Stimulated activated CD8-positive, alpha-beta memory T cell treated with anti-CD3 and anti-CD28 coated beads, Interleukin-15, amount 100 ng/mL, for 1 hour (primary cell): ENCODE results near the gene ELN.
A peak's percentile ranks its signal among the peaks of the same experiment; 100 is the strongest.

ENCODE experiments used
- DNase-seq: peaks from one replicate; pipeline ENCODE4 v3.0.0-alpha.2; 2020; ENCODE audit warnings: low read depth

Gene ELN

GRCh38 chr7:74093671-74094223 is 65.8 kb downstream of the ELN start:
- DNase-seq: no peak

DNA sequence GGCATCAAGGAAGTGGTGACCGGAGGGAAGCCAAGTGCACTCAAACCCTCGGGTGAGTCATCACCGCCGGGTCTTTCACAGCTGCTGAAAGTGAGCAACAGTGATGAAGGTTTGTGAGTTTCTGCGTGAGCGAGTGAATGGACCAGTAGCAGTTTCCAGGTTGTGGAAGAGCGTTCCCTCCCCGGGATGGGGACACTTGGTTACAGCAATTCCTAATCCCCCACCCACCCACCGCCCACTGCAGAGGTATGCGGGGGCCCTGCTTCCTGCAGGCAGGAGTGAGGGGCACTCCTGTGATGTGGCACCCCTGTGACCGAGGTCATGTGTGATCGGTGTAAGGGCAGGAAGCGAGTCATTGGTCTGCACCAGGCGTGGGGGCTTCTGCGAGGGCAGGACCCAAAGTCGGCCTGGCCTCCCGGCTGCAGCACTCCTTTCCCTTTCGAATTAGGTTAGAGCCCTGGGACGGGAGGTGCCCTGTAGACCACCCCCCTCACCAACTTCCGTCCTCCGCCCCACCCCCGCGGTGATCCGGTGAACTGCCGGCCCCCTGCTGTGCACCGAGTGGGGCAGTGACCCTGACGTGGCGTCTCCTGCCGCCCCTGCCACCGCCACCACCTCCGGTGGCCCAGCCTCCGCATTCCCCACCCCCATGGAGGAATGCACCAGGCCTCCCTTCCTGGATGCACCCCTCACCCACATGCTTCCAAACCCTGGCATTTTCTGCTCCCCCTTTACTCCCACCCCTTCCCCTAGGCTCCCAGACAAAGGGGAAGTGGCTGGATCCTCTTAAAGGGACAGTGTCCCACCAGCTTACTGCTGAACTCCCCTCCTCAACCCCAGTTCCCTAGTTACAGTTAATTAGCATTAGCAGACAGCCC is 66.5 kb downstream of the ELN start:
- DNase-seq: peak; percentile 47

DNA sequence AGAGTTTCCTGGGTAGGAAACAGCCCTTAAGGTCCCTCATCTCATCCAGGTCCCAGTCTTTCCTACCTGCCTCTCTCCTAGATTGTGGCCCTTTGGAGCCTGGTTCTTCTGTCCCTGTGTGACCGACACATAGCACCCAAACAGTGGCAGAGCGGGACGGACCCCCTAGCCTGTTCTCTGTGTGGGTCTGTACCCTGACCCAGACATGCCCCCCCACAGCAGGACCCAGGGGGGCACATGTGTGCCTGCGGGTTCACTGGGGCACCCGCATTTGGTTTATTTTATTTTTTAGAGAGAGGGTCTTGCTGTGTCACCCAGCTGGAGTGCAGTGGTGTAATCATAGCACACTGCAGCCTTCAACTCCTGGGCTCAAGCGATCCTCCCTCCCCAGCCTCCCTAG is 67.2 kb downstream of the ELN start:
- no peak for DNase-seq

- no peak for DNase-seq
Measured at GRCh38 chr7:74097937-74098614, 70.1 kb downstream of the ELN start.

GRCh38 chr7:74099031-74099430 is 71.1 kb downstream of the ELN start:
- DNase-seq: no peak

DNA sequence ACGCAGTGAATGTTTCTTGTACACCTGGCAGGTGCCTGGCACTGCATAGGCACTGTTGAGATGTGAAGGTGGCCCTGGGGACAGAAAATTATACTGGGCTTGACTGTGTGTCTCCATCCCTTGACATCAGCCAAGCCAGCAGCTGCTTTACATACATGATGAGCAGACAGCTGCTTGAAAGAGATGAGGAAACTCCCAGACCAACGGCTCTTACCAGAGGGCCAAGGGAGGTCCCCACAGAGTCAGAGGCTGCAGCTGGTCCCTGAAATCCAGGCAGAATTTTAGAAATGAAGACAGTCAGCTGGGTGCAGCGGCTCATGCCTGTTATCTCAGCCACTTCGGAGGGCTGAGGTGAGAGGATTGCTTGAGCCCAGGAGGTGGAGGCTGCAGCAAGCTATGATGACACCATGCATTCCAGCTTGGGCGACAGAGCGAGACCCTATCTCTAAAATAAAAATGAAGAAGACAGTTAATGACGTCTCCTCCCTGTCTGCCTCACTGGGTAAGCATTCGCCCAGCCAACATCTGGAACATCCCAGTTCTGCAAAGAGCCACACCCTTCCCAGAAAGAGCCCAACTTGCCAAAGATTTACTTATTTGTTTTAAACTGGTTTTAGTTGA is 73.2 kb downstream of the ELN start:
- DNase-seq: no peak

DNA sequence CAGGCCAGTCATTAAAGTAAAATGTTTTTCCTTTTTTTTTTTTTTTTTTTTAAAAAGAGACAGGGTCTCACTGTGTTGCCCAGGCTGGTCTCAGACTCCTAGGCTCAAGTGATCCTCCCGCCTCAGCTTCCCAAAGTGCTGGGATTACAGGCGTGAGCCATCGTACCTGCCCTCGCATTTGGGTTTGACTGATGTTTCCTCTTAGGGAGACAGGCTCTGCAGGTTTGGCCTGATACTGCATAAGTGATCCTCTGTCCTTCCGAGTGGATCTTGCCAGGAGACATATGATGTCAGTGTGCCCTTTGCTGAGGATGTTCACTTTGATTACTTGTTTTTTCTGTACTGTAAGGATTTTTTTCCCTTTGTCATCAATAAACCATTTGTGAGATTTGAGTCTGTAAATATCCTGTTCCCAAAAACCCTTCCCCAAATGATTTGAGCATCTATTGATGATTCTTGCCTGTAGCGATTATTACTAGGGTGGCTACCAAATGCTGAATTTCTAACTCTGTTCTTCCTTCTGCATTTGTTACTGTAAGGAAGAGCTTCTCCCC is 75.3 kb downstream of the ELN start:
- DNase-seq: no peak

DNA sequence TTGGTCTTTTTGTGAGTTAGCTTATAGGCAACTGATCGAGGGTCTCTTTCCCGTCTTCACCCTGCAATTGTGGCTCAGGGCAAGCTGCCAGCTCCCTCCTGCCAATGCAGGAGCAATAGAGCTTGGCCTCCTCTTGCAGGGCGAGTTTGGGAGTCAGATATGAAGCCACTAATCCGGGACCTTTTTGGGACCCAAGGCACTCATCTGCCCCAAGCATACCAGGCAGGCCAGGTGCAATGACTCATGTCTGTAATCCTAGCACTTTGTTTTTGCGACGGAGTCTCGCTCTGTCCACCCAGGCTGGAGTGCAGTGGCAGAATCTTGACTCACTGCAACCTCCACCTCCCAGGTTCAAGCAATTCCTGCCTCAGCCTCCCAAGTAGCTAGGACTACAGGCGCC is 76.7 kb downstream of the ELN start:
- no peak for DNase-seq

DNA sequence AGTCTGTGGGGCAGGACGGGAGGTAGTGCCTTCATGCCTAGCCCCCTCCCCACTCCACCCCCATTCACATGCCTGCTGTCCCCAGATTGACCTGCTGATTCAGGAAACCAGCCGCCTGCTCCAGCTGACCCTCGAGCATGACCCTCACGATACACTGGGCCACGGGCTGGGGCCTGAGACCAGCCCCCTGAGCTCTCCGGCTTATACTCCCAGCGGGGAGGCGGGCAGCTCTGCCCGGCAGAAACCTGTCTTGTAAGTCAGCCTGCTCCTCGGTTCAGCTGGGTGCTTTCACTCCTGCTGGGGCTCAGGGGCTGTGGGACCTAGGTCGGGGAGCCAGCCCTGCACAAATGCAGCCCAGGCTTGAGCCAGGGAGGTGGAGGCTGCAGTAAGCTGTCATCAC is 78.0 kb downstream of the ELN start:
- DNase-seq: no peak

GRCh38 chr7:74106846-74107245 is 78.9 kb downstream of the ELN start:
- no peak for DNase-seq

DNA sequence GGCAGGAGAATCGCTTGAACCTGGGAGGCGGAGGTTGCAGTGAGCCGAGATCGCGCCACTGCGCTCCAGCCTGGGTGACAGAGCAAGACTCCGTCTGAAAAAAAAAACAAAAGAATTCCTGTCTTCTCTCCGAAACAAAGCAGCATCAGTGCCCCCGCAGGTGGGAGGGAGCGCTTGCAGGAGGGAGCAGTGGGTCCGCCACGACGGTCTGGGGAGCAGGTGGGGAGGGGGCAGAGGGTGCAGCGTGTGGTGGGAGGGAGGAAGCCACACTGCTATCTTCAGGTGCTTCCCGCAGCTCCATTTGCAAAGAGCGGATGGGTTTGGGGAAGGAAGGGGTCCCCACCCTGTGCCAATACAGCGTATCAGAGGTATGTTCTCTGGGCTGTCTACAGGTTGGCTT is 87.4 kb downstream of the ELN start:
- DNase-seq: no peak

DNA sequence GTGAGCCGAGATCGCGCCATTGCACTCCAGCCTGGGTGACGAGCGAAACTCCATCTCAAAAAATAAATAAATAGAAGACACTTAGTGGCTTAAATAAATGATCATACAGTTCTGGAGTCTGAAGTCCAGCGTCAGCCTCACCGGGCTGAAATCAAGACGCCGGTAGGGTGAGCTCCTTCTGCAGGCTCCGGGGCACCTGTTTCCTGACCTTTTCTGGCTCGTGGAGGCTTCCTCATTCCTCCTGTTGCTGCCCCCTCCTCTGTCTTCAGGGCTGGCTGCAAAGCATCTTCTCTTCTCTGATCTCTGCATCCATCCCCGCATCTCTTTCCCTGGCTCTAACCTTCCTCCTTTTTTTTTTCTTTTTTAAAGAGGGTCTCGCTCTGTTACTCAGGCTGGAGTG is 88.4 kb downstream of the ELN start:
- DNase-seq: no peak
